Renal cortical epithelial cell (primary cell): ENCODE data around the gene FAM107A. TPM values are rescaled to one million over a fixed set of nuclear protein-coding genes. Genes with fewer than 3 reads are reported as not detected.

Source experiments
- DNase-seq: peaks from one replicate; pipeline ENCODE4 v3.0.0-alpha.2; 2011; ENCODE audit warnings: low read depth
- total RNA-seq: library from RNA; depleted of rRNA; stranded (reverse); fragments of >200 nt; gene quantifications from 2 replicates; pipeline ENCODE4 v1.2.3, GENCODE V29; 2014

Gene FAM107A
- total RNA-seq, 1 donor from 2014 or later: 0.60 TPM

GRCh38 chr3:58591517-58592510 is 14.6 kb upstream of the FAM107A start:
- DNase-seq: no peak

GRCh38 chr3:58588030-58588614 is 10.9 kb upstream of the FAM107A start:
- DNase-seq: peak; percentile 27

- DNase-seq: no peak
Observed at GRCh38 chr3:58586776-58587192, 9.6 kb upstream of the FAM107A start.

- DNase-seq: peak; percentile 68
Observed at GRCh38 chr3:58585994-58586393, 8.8 kb upstream of the FAM107A start.

- DNase-seq: peak; percentile 52
Observed at GRCh38 chr3:58585005-58585786, 8.0 kb upstream of the FAM107A start.

- no peak for DNase-seq
Observed at GRCh38 chr3:58584690-58585004, 7.5 kb upstream of the FAM107A start.

GRCh38 chr3:58581328-58582091 is 4.3 kb upstream of the FAM107A start:
- peak; percentile 83 for DNase-seq

- DNase-seq: peak; percentile 49
Observed at GRCh38 chr3:58580826-58581327, 3.7 kb upstream of the FAM107A start.

- DNase-seq: no peak
Observed at GRCh38 chr3:58578873-58579272, 1.7 kb upstream of the FAM107A start.

GRCh38 chr3:58576716-58577115 is 475 bp downstream of the FAM107A start:
- DNase-seq: no peak

- peak; percentile 73 for DNase-seq
Observed at GRCh38 chr3:58575971-58576652, 1.1 kb downstream of the FAM107A start.

GRCh38 chr3:58574682-58575081 is 2.5 kb downstream of the FAM107A start:
- no peak for DNase-seq

GRCh38 chr3:58574106-58574505 is 3.1 kb downstream of the FAM107A start:
- no peak for DNase-seq

- no peak for DNase-seq
Observed at GRCh38 chr3:58573640-58574039, 3.6 kb downstream of the FAM107A start.

- peak; percentile 61 for DNase-seq
Observed at GRCh38 chr3:58572634-58573230, 4.5 kb downstream of the FAM107A start.

- DNase-seq: peak; percentile 41
Observed at GRCh38 chr3:58572013-58572633, 5.1 kb downstream of the FAM107A start.

- no peak for DNase-seq
Observed at GRCh38 chr3:58570851-58571250, 6.3 kb downstream of the FAM107A start.

- no peak for DNase-seq
Observed at GRCh38 chr3:58569287-58570001, 7.7 kb downstream of the FAM107A start.

- peak; percentile 52 for DNase-seq
Observed at GRCh38 chr3:58568572-58569286, 8.5 kb downstream of the FAM107A start.
